Type B pancreatic cell (in vitro differentiated cells): ENCODE results near the gene MDM1. TPM values are rescaled to one million over a fixed set of nuclear protein-coding genes. Genes with fewer than 3 reads are reported as not detected.

Experiments used
- DNase-seq: peaks from one replicate; pipeline ENCODE4 v3.0.0; 2021; ENCODE audit warnings: mixed read lengths; ENCODE audit not compliant: unreplicated experiment; ENCODE audit errors: extremely low spot score
- H3K27ac Mint-ChIP-seq: 2 replicates; pipeline ENCODE4 v1.8.0; 2021; ENCODE audit warnings: mild to moderate bottlenecking, mixed read lengths
- H3K27me3 Mint-ChIP-seq: 2 replicates; pipeline ENCODE4 v1.8.0; 2021; ENCODE audit warnings: mixed read lengths
- H3K36me3 Mint-ChIP-seq: 2 replicates; pipeline ENCODE4 v1.8.0; 2021; ENCODE audit warnings: mixed read lengths
- H3K4me1 Mint-ChIP-seq: one replicate; pipeline ENCODE4 v1.8.0; 2021; ENCODE audit warnings: mixed read lengths; ENCODE audit not compliant: unreplicated experiment
- H3K4me3 Mint-ChIP-seq: 2 replicates; pipeline ENCODE4 v1.8.0; 2021; ENCODE audit warnings: mild to moderate bottlenecking, mixed read lengths
- H3K9me3 Mint-ChIP-seq: 2 replicates; pipeline ENCODE4 v1.8.0; 2021; ENCODE audit warnings: mixed read lengths
- CTCF ChIP-seq: fragments of 200-600 bp; sonication (generic); conservative IDR thresholded peaks from 2 replicates; pipeline ENCODE4 v1.5.0; 2021; ENCODE audit warnings: antibody characterized with exemption, mild to moderate bottlenecking
- total RNA-seq: library from RNA; stranded (reverse); gene quantifications from 2 replicates; pipeline ENCODE4 v1.2.1, GENCODE V29; 2021; ENCODE audit warnings: low replicate concordance

Gene MDM1
- total RNA-seq, 1 donor from 2014 or later = 24.0 TPM

GRCh38 chr12:68359674-68360073 is 27.5 kb upstream of the MDM1 start:
- Mint-ChIP-seq H3K4me3 (no peak overlapping the region), H3K9me3 (no peaks in the 10 kb centered on the region), H3K27me3 (no peaks in the 10 kb centered on the region), H3K4me1 (peaks cover 19% of the 10 kb centered on the region), H3K36me3 (no peaks in the 10 kb centered on the region), H3K27ac (no peak overlapping the region)
- DNase-seq = no peak
- TF ChIP-seq CTCF = no peak

- H3K27ac Mint-ChIP-seq = peak overlapping the region; percentile 48
- H3K27me3 Mint-ChIP-seq = no peaks in the 10 kb centered on the region
- H3K4me1 Mint-ChIP-seq = peaks cover 19% of the 10 kb centered on the region
- no peaks in the 10 kb centered on the region for H3K9me3 Mint-ChIP-seq
- no peak for DNase-seq
- no peaks in the 10 kb centered on the region for H3K36me3 Mint-ChIP-seq
- H3K4me3 Mint-ChIP-seq = peak overlapping the region; percentile 3
- TF ChIP-seq CTCF = peak; percentile 82
Observed at GRCh38 chr12:68358532-68359485, 26.6 kb upstream of the MDM1 start.

GRCh38 chr12:68356986-68357385 is 24.8 kb upstream of the MDM1 start:
- DNase-seq = no peak
- no peak overlapping the region for H3K4me3 Mint-ChIP-seq
- no peaks in the 10 kb centered on the region for H3K9me3 Mint-ChIP-seq
- peaks cover 17% of the 10 kb centered on the region for H3K4me1 Mint-ChIP-seq
- no peak for TF ChIP-seq CTCF
- H3K27me3 Mint-ChIP-seq = peaks cover 5% of the 10 kb centered on the region
- H3K36me3 Mint-ChIP-seq = no peaks in the 10 kb centered on the region
- H3K27ac Mint-ChIP-seq = no peak overlapping the region

- no peak for DNase-seq
- Mint-ChIP-seq H3K27ac (no peak overlapping the region), H3K27me3 (peaks cover 5% of the 10 kb centered on the region), H3K4me1 (peaks cover 17% of the 10 kb centered on the region), H3K4me3 (no peak overlapping the region), H3K36me3 (no peaks in the 10 kb centered on the region), H3K9me3 (no peaks in the 10 kb centered on the region)
- TF ChIP-seq CTCF = no peak
Observed at GRCh38 chr12:68356060-68356695, 24.0 kb upstream of the MDM1 start.

GRCh38 chr12:68354977-68355541 is 22.9 kb upstream of the MDM1 start:
- Mint-ChIP-seq H3K36me3 (no peaks in the 10 kb centered on the region), H3K27me3 (peaks cover 5% of the 10 kb centered on the region), H3K27ac (no peak overlapping the region), H3K4me3 (no peak overlapping the region), H3K4me1 (peaks cover 24% of the 10 kb centered on the region), H3K9me3 (no peaks in the 10 kb centered on the region)
- no peak for DNase-seq
- TF ChIP-seq CTCF = no peak
